Measurements from ENCODE around the gene CHIC2. TPM values are rescaled to one million over a fixed set of nuclear protein-coding genes. Genes with fewer than 3 reads are reported as not detected.
"Not testable (repeated sequence)": the region's sequence is repeated elsewhere in the genome, so short reads cannot be mapped to it uniquely, and the experiment has no call there.

The CHIC2 gene
- total RNA-seq (2021) = 8.2 and 9.8 TPM in 2 replicates
- long read RNA-seq, transcript CHIC2-201 (6 exons, 1,194 nt) = major isoform, 69 of 82 reads
- long read RNA-seq, partial matches to known transcripts = 4 of 82 reads
- long read RNA-seq, other reads (novel, unspliced or antisense) = 5 of 82 reads

DNA sequence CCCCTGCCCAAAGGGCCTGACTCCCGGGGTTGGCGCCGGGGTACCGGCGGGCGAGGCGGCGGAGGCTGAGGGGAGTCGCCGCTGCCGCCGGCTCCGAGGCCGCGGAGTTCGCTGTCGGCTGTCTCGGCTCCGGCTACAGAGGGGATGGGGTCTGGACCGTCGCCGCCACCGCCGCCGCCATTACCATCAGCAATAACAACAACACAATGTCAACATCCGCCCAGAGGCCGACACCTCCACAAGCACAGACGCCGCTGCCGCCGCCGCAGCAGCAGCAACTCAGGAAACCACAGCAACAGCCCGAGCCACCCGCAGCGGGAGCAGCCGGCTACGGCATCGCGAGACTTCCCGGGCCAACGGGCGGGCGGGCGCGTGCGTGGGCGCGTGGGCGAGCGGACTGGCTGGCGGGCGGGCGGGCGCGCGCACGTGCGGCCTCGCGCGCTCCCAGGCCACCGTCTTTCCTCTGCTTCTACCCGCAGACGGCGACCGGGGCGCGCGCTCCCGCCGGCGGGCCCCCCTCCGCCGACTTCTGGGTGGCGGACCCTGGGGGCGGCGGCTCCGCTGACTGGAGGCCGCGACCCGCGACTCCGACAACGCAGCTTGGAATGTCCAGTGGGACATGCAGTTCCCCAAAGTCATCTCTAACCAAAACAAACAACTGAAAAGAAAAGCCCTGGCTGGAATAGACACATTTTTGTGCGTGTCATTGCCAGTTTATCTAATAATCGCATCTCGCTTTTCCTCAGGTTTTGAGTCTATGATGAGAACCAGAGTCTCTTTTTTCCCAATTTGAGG is at the start of gene CHIC2:
Gene CHIC2, minus strand, starts transcription at position 289 of the 795 bp plus-strand sequence. CDS start 305 bp downstream, outside the sequence.
- Histone ChIP-seq H3K18ac (ENCODE audit: insufficient read length, low read depth, low read length) (peak within 1 kb of the TSS; percentile 81), H4K5ac (ENCODE audit: insufficient read length, low read depth, low read length) (no peak within 1 kb of the TSS), H3K4ac (ENCODE audit: low read depth, low read length) (no peak within 1 kb of the TSS), H3K9me3 (ENCODE audit: control insufficient read depth, low read depth, low read length) (no peaks in the 10 kb centered on the region), H2BK5ac (ENCODE audit: insufficient read length, low read length) (no peak within 1 kb of the TSS), H3K79me1 (ENCODE audit: insufficient read depth, low read depth, low read length, poor library complexity, severe bottlenecking) (no peaks in the 10 kb centered on the region), H2AK5ac (ENCODE audit: insufficient read length, low read length) (no peak within 1 kb of the TSS), H3K4me1 (ENCODE audit: insufficient read depth, low read length) (no peaks in the 10 kb centered on the region; the same call in 1 of the 2 replicates), H2AFZ (ENCODE audit: low read length) (no peak within 1 kb of the TSS), H3K23ac (ENCODE audit: insufficient read length, low read depth, low read length) (no peak within 1 kb of the TSS), H3K79me2 (ENCODE audit: insufficient read depth, low read length) (no peaks in the 10 kb centered on the region), H2BK15ac (ENCODE audit: low read depth, low read length) (no peak within 1 kb of the TSS), H2BK20ac (ENCODE audit: low read depth, low read length, poor library complexity, severe bottlenecking) (no peak within 1 kb of the TSS), H2BK120ac (ENCODE audit: low read depth, low read length, poor library complexity, severe bottlenecking) (no peak within 1 kb of the TSS), H3K27ac (ENCODE audit: insufficient read length, low read depth, low read length) (no peak within 1 kb of the TSS), H3K27me3 (ENCODE audit: insufficient read depth, low read length) (no peaks in the 10 kb centered on the region), H4K91ac (ENCODE audit: insufficient read length, low read depth, low read length) (no peak within 1 kb of the TSS), H3K23me2 (ENCODE audit: insufficient read length, low read depth, low read length, poor library complexity, severe bottlenecking) (peaks cover 7% of the 10 kb centered on the region), H4K20me1 (ENCODE audit: control insufficient read depth, insufficient read depth, insufficient read length) (no peaks in the 10 kb centered on the region), H2BK12ac (ENCODE audit: insufficient read length, low read depth, low read length) (no peak within 1 kb of the TSS), H3T11ph (ENCODE audit: low read length) (no peak within 1 kb of the TSS), H3K4me2 (ENCODE audit: insufficient read depth, insufficient read length, low read length) (peak within 1 kb of the TSS; percentile 98), H3K14ac (ENCODE audit: insufficient read depth, low read length) (peak within 1 kb of the TSS; percentile 66), H3K9ac (ENCODE audit: extremely low read depth, insufficient read length, low read length) (peak within 1 kb of the TSS; percentile 81), H3K56ac (ENCODE audit: insufficient read length, low read depth, low read length) (no peak within 1 kb of the TSS), H4K8ac (replicated peaks; ENCODE audit: insufficient read length, low read depth, low read length) (no peak within 1 kb of the TSS)
- Mint-ChIP-seq H3K4me1 (peaks cover 31 to 36% of the 10 kb centered on the region in 2 experiments), H3K27ac (peak within 1 kb of the TSS in 2 of 3 experiments; percentile 81 to 96; a peak in 4 of 7 replicates), H3K4me3 (peak within 1 kb of the TSS; percentile 90 to 94), H3K36me3 (ENCODE audit: insufficient read depth in 1 of 3, low read depth in 3 of 3) (no peaks in the 10 kb centered on the region), H3K9me3 (no peaks in the 10 kb centered on the region), H3K27me3 (ENCODE audit: low read depth) (peaks cover 7% of the 10 kb centered on the region)
- WGBS (ENCODE audit: extremely low coverage, insufficient read length, low lambda C conversion rate) = no CpG with 5 or more reads among the region's 87 CpGs
- DNase-seq = peak; percentile 96
- no peak for TF ChIP-seq CTCF (conservative IDR thresholded peaks at IDR 0.05)

DNA sequence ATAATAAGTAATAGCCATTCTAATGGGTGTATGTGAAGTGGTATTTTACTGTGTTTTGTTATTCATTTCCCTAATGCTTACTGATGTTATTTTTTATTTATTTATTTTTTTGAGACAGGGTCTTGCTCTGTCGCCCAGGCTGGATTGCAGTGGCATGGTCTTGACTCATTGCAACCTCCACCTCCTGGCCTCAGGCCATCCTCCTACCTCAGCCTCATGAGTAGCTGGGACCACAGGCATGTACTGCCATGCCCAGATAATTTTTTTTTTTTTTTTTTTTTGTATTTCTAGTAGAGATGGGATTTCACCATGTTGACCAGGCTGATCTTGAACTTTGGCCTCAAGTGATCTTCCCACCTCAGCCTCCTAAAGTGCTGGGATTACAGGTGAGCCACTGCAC is 48.8 kb upstream of the CHIC2 start:
- not testable (repeated sequence) for H4K91ac ChIP-seq (ENCODE audit: insufficient read length, low read depth, low read length); H2BK20ac ChIP-seq (ENCODE audit: low read depth, low read length, poor library complexity, severe bottlenecking); H3K14ac ChIP-seq (ENCODE audit: insufficient read depth, low read length); H4K20me1 ChIP-seq (ENCODE audit: control insufficient read depth, insufficient read depth, insufficient read length); H2BK12ac ChIP-seq (ENCODE audit: insufficient read length, low read depth, low read length); H3K27ac Mint-ChIP-seq; H3K9me3 ChIP-seq (ENCODE audit: control insufficient read depth, low read depth, low read length); H3K9ac ChIP-seq (ENCODE audit: extremely low read depth, insufficient read length, low read length); H3K23ac ChIP-seq (ENCODE audit: insufficient read length, low read depth, low read length); H3K27ac ChIP-seq (ENCODE audit: insufficient read length, low read depth, low read length); H3K4me2 ChIP-seq (ENCODE audit: insufficient read depth, insufficient read length, low read length); H3T11ph ChIP-seq (ENCODE audit: low read length); H3K79me2 ChIP-seq (ENCODE audit: insufficient read depth, low read length); H3K56ac ChIP-seq (ENCODE audit: insufficient read length, low read depth, low read length); H3K4ac ChIP-seq (ENCODE audit: low read depth, low read length); H2BK120ac ChIP-seq (ENCODE audit: low read depth, low read length, poor library complexity, severe bottlenecking); H3K9me3 Mint-ChIP-seq; H4K8ac ChIP-seq (replicated peaks; ENCODE audit: insufficient read length, low read depth, low read length); H3K4me3 Mint-ChIP-seq; H2BK5ac ChIP-seq (ENCODE audit: insufficient read length, low read length); H3K4me1 ChIP-seq (ENCODE audit: insufficient read depth, low read length); H2AFZ ChIP-seq (ENCODE audit: low read length); H2BK15ac ChIP-seq (ENCODE audit: low read depth, low read length); H4K5ac ChIP-seq (ENCODE audit: insufficient read length, low read depth, low read length); H3K79me1 ChIP-seq (ENCODE audit: insufficient read depth, low read depth, low read length, poor library complexity, severe bottlenecking); H2AK5ac ChIP-seq (ENCODE audit: insufficient read length, low read length); DNase-seq; H3K18ac ChIP-seq (ENCODE audit: insufficient read length, low read depth, low read length); H3K36me3 Mint-ChIP-seq (ENCODE audit: insufficient read depth in 1 of 3, low read depth in 3 of 3)
- H3K4me1 Mint-ChIP-seq = peaks cover 20 to 21% of the 10 kb centered on the region in 2 experiments
- peaks cover 56% of the 10 kb centered on the region for H3K27me3 Mint-ChIP-seq (ENCODE audit: low read depth)
- Histone ChIP-seq H3K23me2 (ENCODE audit: insufficient read length, low read depth, low read length, poor library complexity, severe bottlenecking) (peaks cover 13% of the 10 kb centered on the region), H3K27me3 (ENCODE audit: insufficient read depth, low read length) (peaks cover 20% of the 10 kb centered on the region)
- WGBS (ENCODE audit: extremely low coverage, insufficient read length, low lambda C conversion rate) = no CpG with 5 or more reads among the region's 1 CpG
